K562 (cell line): ENCODE data around the gene CACNA2D2. TPM values are rescaled to one million over a fixed set of nuclear protein-coding genes. Genes with fewer than 3 reads are reported as not detected.

Experiments used
- ATAC-seq: fragments of 200-7000 bp; cut with Tn5 transposase; 3 replicates; pipeline ENCODE4 v1.9.1; 2020; ENCODE audit warnings: moderate library complexity
- BruUV-seq: library from RNA; stranded (reverse); fragments of 400-500 nt; replicated peaks from 2 replicates; lab custom pipeline; 2021; lab: Mats Ljungman, UMichigan
- CTCF ChIA-PET: fragments of 300-600 bp; formaldehyde crosslinking; extraction: SDS; loops from one replicate; lab custom pipeline; 2021; ENCODE audit warnings: low intra/inter-chr PET ratio; lab: Yijun Ruan, JAX
- POLR2A ChIA-PET: fragments of 300-600, 350-650 bp; sonication (Branson Sonifier 250); formaldehyde crosslinking; extraction: SDS; loops from one replicate; lab custom pipeline; 2021; ENCODE audit warnings: antibody characterized with exemption, inconsistent platforms; lab: Yijun Ruan, JAX
- DNase-seq, 4 experiments: peaks; one replicate each; pipeline versions ENCODE4 v3.0.0 to v3.0.0-alpha.2; 2011 to 2018; ENCODE audit warnings: low spot score in 3 of 4, mixed read lengths in 3 of 4; ENCODE audit errors: extremely low read depth in 1 of 4
- FAIRE-seq: peaks from 2 replicates; lab custom pipeline; 2011; peaks lifted over from hg19 to GRCh38; lab: Jason Lieb, UNC
- H2AFZ ChIP-seq: 2 replicates; pipeline ENCODE4 v1.6.0; 2011; ENCODE audit warnings: low read depth, low read length, control low read depth, inconsistent platforms
- H3K27ac ChIP-seq: fragments of 200-600 bp; 3 replicates; pipeline ENCODE4 v1.8.0; 2011; ENCODE audit warnings: low read depth, mild to moderate bottlenecking, control low read depth, inconsistent platforms, low read length, moderate library complexity, mixed read lengths; ENCODE audit errors: extremely low read depth
- H3K27me3 ChIP-seq, 2 experiments: fragments of 300-600 bp in 1 of 2; 2 replicates in 1 of 2; 3 replicates in 1 of 2; pipeline versions ENCODE4 v1.6.0 to v1.8.0; 2011; ENCODE audit warnings: inconsistent platforms in 2 of 2, low read length in 2 of 2, mild to moderate bottlenecking in 1 of 2, mixed read lengths in 1 of 2, moderate library complexity in 1 of 2; ENCODE audit not compliant: control insufficient read depth in 2 of 2, insufficient read depth in 2 of 2
- H3K36me3 ChIP-seq: fragments of 300-600 bp; 3 replicates; pipeline ENCODE4 v1.8.0; 2011; ENCODE audit warnings: mild to moderate bottlenecking, low read length, inconsistent platforms; ENCODE audit not compliant: control insufficient read depth, insufficient read depth
- H3K4me1 ChIP-seq, 2 experiments: fragments of 200-600 bp in 1 of 2; replicated peaks in 1 of 2; 2 replicates in 1 of 2; 3 replicates in 1 of 2; pipeline versions ENCODE4 v1.5.1 to v1.8.0; 2011; ENCODE audit warnings: inconsistent platforms in 2 of 2, low read length in 2 of 2, mild to moderate bottlenecking in 1 of 2, mixed read lengths in 1 of 2, moderate library complexity in 1 of 2; ENCODE audit not compliant: control insufficient read depth in 2 of 2, insufficient read depth in 2 of 2
- H3K4me2 ChIP-seq: 2 replicates; pipeline ENCODE4 v1.6.1; 2011; ENCODE audit warnings: low read length, control low read depth, inconsistent platforms, mixed read lengths; ENCODE audit not compliant: insufficient read depth
- H3K4me3 ChIP-seq: fragments of 200-600 bp; sonication (generic), shearing (Covaris generic); 2 replicates; pipeline ENCODE4 v1.5.1; 2016; ENCODE audit warnings: control low read depth, inconsistent platforms
- H3K79me2 ChIP-seq: fragments of 200-600 bp; 3 replicates; pipeline ENCODE4 v1.8.0; 2011; ENCODE audit warnings: low read length, inconsistent platforms; ENCODE audit not compliant: control insufficient read depth, insufficient read depth
- H3K9ac ChIP-seq, 2 experiments: 2 replicates each; pipeline versions ENCODE4 v1.6.0 to v1.6.1; 2011; ENCODE audit warnings: low read depth in 2 of 2, low read length in 2 of 2, control low read depth in 1 of 2, inconsistent platforms in 1 of 2, mild to moderate bottlenecking in 1 of 2, mixed read lengths in 1 of 2; ENCODE audit not compliant: insufficient read depth in 1 of 2
- H3K9me1 ChIP-seq: one replicate; pipeline ENCODE4 v1.6.0; 2011; ENCODE audit warnings: inconsistent platforms, mild to moderate bottlenecking, low read length, moderate library complexity; ENCODE audit not compliant: control insufficient read depth, insufficient read depth
- H3K9me3 ChIP-seq: replicated peaks from 2 replicates; pipeline ENCODE4 v1.5.1; 2011; ENCODE audit warnings: low read depth, low read length, inconsistent platforms; ENCODE audit not compliant: control insufficient read depth, insufficient read depth
- H4K20me1 ChIP-seq: replicated peaks from 2 replicates; pipeline ENCODE4 v1.6.1; 2011; ENCODE audit warnings: low read length, inconsistent platforms, mixed read lengths; ENCODE audit not compliant: control insufficient read depth, insufficient read depth
- ARID4B ChIP-seq: sonication (generic); formaldehyde crosslinking; IDR thresholded peaks from 2 replicates; pipeline ENCODE4 v1.8.0; 2022; ENCODE audit warnings: mild to moderate bottlenecking, missing genetic modification reagents
- MCM3 ChIP-seq: fragments of 450-650 bp; IDR thresholded peaks from 2 replicates; pipeline ENCODE4 v1.6.1; 2016
- NFE2 ChIP-seq: IDR thresholded peaks from 2 replicates; pipeline ENCODE4 v1.6.1; 2014; ENCODE audit warnings: antibody characterized with exemption, low read depth
- ZNF707 ChIP-seq: fragments of 250-450 bp; sonication (Bioruptor Pico); conservative IDR thresholded peaks from 2 replicates; pipeline ENCODE4 v1.8.0; 2022; ENCODE audit warnings: inconsistent platforms, mild to moderate bottlenecking, moderate library complexity
- WGBS: fragments of 100-300 bp; shearing (Covaris generic); methylation state at CpG from one replicate; pipeline ENCODE4 v1.1.6; 2016; ENCODE audit warnings: low coverage, mixed read lengths; ENCODE audit not compliant: insufficient coverage; ENCODE audit errors: missing lambda C conversion rate; 5-methylcytosine and 5-hydroxymethylcytosine counted together
- in situ Hi-C: fragments of 300-500 bp; cut with MboI; formaldehyde crosslinking; loops from 4 replicates; pipeline ENCODE4 v1.15.0; 2018; ENCODE audit warnings: inconsistent platforms, mixed read lengths
- intact Hi-C: fragments of 100-400 bp; cut with micrococcal nuclease; formaldehyde crosslinking; loops from 2 replicates; pipeline ENCODE4 v1.14.2; 2022
- polyA plus RNA-seq, 8 experiments: library from polyadenylated mRNA; depleted of rRNA in 4 of 8; stranded (reverse) in 5 of 8; unstranded in 3 of 8; fragments of >200 nt; fragmentation: Nextera tagmentation in 2 of 8; fragmentation: Illumina TruSeq in 1 of 8; extraction: Ambion mirVana in 2 of 8; extraction: Trizol in 1 of 8; gene quantifications; 2 replicates each; pipeline versions ENCODE4 v1.2.1 to v1.2.3, GENCODE V29; 2011 to 2014; ENCODE audit warnings: inconsistent platforms in 1 of 8, missing spikeins in 1 of 8
- total RNA-seq, 7 experiments: library from RNA; depleted of rRNA in 6 of 7; stranded (reverse); fragments of >200 nt in 6 of 7; fragmentation: Illumina TruSeq in 2 of 7; extraction: Trizol in 2 of 7; gene quantifications; 2 replicates each; pipeline versions ENCODE4 v1.2.1 to v1.2.3, GENCODE V29; 2011 to 2021; ENCODE audit warnings: low replicate concordance in 1 of 7

The CACNA2D2 gene
- total and polyA plus RNA-seq, 9 of the 15 experiments (the other 6 are each of a cell fraction or from before 2014, with no cell fraction given), result 0.11 to 0.58 (median 0.36) TPM; not detected in 2

GRCh38 chr3:50325497-50326181 is 177.8 kb downstream of the CACNA2D2 start:
- in situ Hi-C loops, result no loop called here

More at GRCh38 chr3:50325497-50326181, 177.8 kb downstream of the CACNA2D2 start:
- Histone ChIP-seq H3K9ac (no peak overlapping the region), H3K27me3 (no peaks in the 10 kb centered on the region), H3K27ac (no peak overlapping the region), H3K4me3 (no peak overlapping the region), H3K4me2 (no peak overlapping the region), H4K20me1 (0 out of 2 replicates have a peak, but pooled peaks cover 2% of the 10 kb centered on the region), H3K4me1 (peaks cover 16 to 45% of the 10 kb centered on the region in 2 experiments; a peak in 4 of 5 replicates), H3K36me3 (peaks cover 40% of the 10 kb centered on the region; the same call in 2 of the 3 replicates), H2AFZ (no peak overlapping the region), H3K9me1 (no peaks in the 10 kb centered on the region), H3K9me3 (no peaks in the 10 kb centered on the region), H3K79me2 (peaks cover 17% of the 10 kb centered on the region)
- intact Hi-C loops, result loop anchor here (2.0 kb wide), 1 partner anchor 137 kb away; no protein-coding TSS in a partner anchor
- DNase-seq (no peak), ATAC-seq (no peak), FAIRE-seq (no peak)
- ChIA-PET POLR2A (interaction anchor here (0.6 kb wide), 2 partner anchors 11 to 40 kb away, joined by 3 read pairs; no protein-coding TSS in a partner anchor), CTCF (interaction anchor here (1.4 to 2.1 kb wide), 2 partner anchors 51 to 98 kb away, joined by 6 read pairs; no protein-coding TSS in a partner anchor)
- no TSS peak for BruUV-seq
- TF ChIP-seq ZNF707 (CRISPR knock-in tag), result no peak
- TF ChIP-seq NFE2, result no peak
- TF ChIP-seq MCM3, result no peak
- no peak for TF ChIP-seq ARID4B (CRISPR knock-in tag)
- 72% methylated on average over 7 of the region's 11 CpGs for WGBS
